ENCODE measurements around the gene ROBO1. TPM values are rescaled to one million over a fixed set of nuclear protein-coding genes. Genes with fewer than 3 reads are reported as not detected.
"Not testable (repeated sequence)": the region's sequence is repeated elsewhere in the genome, so short reads cannot be mapped to it uniquely, and the experiment has no call there.

Gene ROBO1
- total RNA-seq, 1 donor from 2014 or later, result 73.8 TPM

DNA sequence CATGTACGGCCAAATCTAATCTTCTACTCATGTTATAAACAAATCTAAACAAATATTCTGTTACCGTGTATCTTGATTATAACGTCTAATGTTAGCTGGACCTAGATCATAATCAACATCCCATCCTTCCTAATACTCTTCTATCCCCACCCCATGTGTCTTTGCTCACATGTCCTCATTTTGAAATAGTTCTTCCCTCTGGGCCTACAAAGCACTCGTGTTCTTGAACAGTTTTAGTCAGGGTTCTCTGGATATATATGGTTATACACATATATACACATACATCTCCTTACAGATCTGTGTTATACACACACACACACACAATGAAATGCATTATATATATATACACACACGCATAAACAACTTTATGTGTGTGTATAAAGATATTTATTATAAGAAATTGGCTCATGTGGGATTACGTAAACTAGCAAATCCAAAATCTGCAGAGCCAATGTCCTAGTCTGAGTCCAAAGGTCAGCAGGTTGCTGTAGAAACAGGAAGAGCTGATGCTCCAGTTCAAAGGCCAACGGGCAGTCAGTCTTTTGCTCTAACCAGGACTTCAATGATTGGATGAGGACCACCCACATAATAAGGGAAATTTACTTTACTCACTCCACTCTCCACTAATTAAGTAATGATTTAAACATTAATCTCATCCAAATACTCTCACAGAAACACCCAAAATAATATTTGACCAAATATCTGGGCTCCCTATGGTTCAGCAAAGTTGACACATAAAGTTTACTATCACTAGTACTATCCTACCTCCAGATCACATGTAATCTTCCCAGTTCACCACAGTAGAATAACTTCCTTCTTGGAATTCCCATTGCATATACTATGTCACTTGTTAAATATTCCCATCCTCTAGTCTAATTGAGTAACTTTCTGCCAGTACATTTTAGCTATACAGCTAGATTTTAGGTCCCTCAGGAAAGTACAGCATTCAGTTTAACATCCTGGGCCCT is 450.0 kb downstream of the ROBO1 start:
- Mint-ChIP-seq H3K4me1 (ENCODE audit: unreplicated experiment) (no peaks in the 10 kb centered on the region), H3K36me3 (ENCODE audit: unreplicated experiment) (no peaks in the 10 kb centered on the region), H3K4me3 (ENCODE audit: unreplicated experiment) (no peak overlapping the region), H3K9me3 (ENCODE audit: unreplicated experiment) (no peaks in the 10 kb centered on the region), H3K27me3 (ENCODE audit: unreplicated experiment) (no peaks in the 10 kb centered on the region), H3K27ac (ENCODE audit: unreplicated experiment) (no peak overlapping the region)
- no peak for DNase-seq (ENCODE audit: extremely low spot score, unreplicated experiment)
- TF ChIP-seq, protein P1, sequence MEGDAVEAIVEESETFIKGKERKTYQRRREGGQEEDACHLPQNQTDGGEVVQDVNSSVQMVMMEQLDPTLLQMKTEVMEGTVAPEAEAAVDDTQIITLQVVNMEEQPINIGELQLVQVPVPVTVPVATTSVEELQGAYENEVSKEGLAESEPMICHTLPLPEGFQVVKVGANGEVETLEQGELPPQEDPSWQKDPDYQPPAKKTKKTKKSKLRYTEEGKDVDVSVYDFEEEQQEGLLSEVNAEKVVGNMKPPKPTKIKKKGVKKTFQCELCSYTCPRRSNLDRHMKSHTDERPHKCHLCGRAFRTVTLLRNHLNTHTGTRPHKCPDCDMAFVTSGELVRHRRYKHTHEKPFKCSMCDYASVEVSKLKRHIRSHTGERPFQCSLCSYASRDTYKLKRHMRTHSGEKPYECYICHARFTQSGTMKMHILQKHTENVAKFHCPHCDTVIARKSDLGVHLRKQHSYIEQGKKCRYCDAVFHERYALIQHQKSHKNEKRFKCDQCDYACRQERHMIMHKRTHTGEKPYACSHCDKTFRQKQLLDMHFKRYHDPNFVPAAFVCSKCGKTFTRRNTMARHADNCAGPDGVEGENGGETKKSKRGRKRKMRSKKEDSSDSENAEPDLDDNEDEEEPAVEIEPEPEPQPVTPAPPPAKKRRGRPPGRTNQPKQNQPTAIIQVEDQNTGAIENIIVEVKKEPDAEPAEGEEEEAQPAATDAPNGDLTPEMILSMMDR (IDR thresholded peaks at IDR 0.05), result no peak

DNA sequence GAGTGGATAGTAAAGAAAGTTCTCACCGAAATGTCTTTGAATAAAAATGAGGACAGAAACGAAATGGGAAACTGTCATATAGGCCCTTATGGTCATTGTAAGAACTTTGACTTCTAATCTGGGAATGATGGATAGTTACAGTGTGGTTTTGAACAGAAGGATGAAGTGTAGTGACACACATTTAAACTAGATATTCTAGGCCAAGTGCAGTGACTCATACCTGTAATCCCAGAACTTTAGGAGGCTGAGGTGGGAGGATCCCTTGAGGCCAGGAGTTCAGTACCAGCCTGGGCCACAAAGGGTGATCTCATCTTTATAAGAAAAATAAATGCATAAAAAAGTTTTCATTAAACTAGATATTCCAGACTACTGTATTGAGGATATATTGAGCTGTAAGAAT is 452.8 kb downstream of the ROBO1 start:
- Mint-ChIP-seq H3K27me3 (ENCODE audit: unreplicated experiment) (no peaks in the 10 kb centered on the region), H3K4me3 (ENCODE audit: unreplicated experiment) (no peak overlapping the region), H3K36me3 (ENCODE audit: unreplicated experiment) (no peaks in the 10 kb centered on the region), H3K27ac (ENCODE audit: unreplicated experiment) (no peak overlapping the region), H3K9me3 (ENCODE audit: unreplicated experiment) (no peaks in the 10 kb centered on the region), H3K4me1 (ENCODE audit: unreplicated experiment) (no peaks in the 10 kb centered on the region)
- TF ChIP-seq, protein P1 (IDR thresholded peaks at IDR 0.05), result no peak
- no peak for DNase-seq (ENCODE audit: extremely low spot score, unreplicated experiment)

DNA sequence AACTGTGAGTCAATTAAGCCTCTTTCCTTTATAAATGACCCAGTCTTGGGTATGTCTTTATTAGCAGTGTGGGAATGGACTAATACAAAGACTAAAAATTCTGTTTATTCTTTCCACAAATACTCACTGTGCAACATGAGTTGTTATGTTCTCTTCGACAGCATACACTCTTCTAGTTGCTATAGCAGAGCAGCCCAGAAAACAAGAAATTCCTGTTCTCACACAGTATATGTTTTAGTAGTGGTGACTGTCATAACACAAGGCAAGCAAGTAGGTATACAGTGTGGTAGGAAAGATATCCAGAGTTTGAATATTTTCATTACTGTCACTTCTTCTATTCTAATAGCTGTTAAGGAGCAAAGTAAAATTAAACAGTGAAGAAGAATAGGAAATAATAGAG is 453.3 kb downstream of the ROBO1 start:
- no peak overlapping the region for H3K27ac Mint-ChIP-seq (ENCODE audit: unreplicated experiment)
- no peaks in the 10 kb centered on the region for H3K27me3 Mint-ChIP-seq (ENCODE audit: unreplicated experiment)
- DNase-seq (ENCODE audit: extremely low spot score, unreplicated experiment), result no peak
- TF ChIP-seq, protein P1 (IDR thresholded peaks at IDR 0.05), result no peak
- no peaks in the 10 kb centered on the region for H3K9me3 Mint-ChIP-seq (ENCODE audit: unreplicated experiment)
- no peaks in the 10 kb centered on the region for H3K4me1 Mint-ChIP-seq (ENCODE audit: unreplicated experiment)
- H3K36me3 Mint-ChIP-seq (ENCODE audit: unreplicated experiment), result no peaks in the 10 kb centered on the region
- no peak overlapping the region for H3K4me3 Mint-ChIP-seq (ENCODE audit: unreplicated experiment)

DNA sequence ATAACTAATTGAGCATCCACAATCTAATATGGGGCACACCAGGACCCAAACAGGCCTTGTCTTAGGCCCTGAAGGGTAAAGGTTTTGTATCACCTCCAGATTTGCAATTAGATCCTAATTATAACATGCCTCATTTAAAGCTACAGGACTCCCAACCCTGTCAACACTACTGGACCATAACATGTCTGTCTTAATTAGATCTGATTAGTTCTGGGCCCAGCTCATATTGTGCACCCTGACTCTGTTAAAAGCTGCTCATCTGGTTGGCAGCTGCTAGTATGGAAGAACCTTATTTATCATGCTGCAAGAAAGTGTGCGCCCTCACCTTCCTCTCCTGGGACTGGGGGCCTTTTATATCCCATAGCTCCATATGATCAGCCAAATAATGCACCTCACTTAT is 457.8 kb downstream of the ROBO1 start:
- no peaks in the 10 kb centered on the region for H3K27me3 Mint-ChIP-seq (ENCODE audit: unreplicated experiment)
- no peaks in the 10 kb centered on the region for H3K36me3 Mint-ChIP-seq (ENCODE audit: unreplicated experiment)
- TF ChIP-seq, protein P1 (IDR thresholded peaks at IDR 0.05), result no peak
- peaks cover 16% of the 10 kb centered on the region for H3K4me1 Mint-ChIP-seq (ENCODE audit: unreplicated experiment)
- no peaks in the 10 kb centered on the region for H3K9me3 Mint-ChIP-seq (ENCODE audit: unreplicated experiment)
- DNase-seq (ENCODE audit: extremely low spot score, unreplicated experiment), result no peak
- H3K4me3 Mint-ChIP-seq (ENCODE audit: unreplicated experiment), result no peak overlapping the region
- H3K27ac Mint-ChIP-seq (ENCODE audit: unreplicated experiment), result no peak overlapping the region

DNA sequence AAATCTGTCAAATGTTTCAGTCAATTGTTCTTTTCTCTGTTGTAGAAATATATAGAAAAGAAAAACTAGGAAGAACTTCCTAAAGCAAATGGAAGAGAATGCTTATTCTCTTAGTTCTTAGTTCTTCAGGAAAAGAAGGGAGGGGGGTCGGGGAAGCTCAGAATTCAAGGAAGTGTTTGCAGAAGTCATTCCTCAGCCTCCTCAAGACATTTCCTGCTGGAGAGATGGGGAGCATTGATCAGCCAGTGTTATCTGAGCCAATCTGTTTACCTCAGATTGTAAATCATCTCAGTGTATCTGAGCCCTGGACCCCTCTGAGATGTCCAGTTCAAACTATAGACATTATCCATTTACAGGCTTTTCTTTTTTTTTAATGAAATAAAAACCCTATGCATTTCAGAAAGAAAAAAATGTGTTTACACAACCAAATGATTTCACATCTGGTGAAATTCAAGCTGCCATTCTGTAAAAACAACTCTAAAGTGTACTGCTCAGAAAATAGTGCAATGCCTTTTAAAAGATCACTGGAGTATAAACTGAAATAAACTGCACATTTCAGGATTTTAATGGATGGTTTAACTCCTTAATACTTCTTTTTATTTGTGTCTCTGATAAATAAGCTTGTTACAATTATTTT is 460.7 kb downstream of the ROBO1 start:
- no peaks in the 10 kb centered on the region for H3K27me3 Mint-ChIP-seq (ENCODE audit: unreplicated experiment)
- H3K4me3 Mint-ChIP-seq (ENCODE audit: unreplicated experiment), result no peak overlapping the region
- no peak overlapping the region for H3K27ac Mint-ChIP-seq (ENCODE audit: unreplicated experiment)
- H3K9me3 Mint-ChIP-seq (ENCODE audit: unreplicated experiment), result no peaks in the 10 kb centered on the region
- no peak for DNase-seq (ENCODE audit: extremely low spot score, unreplicated experiment)
- TF ChIP-seq, protein P1 (IDR thresholded peaks at IDR 0.05), result no peak
- no peaks in the 10 kb centered on the region for H3K36me3 Mint-ChIP-seq (ENCODE audit: unreplicated experiment)
- H3K4me1 Mint-ChIP-seq (ENCODE audit: unreplicated experiment), result peaks cover 16% of the 10 kb centered on the region

DNA sequence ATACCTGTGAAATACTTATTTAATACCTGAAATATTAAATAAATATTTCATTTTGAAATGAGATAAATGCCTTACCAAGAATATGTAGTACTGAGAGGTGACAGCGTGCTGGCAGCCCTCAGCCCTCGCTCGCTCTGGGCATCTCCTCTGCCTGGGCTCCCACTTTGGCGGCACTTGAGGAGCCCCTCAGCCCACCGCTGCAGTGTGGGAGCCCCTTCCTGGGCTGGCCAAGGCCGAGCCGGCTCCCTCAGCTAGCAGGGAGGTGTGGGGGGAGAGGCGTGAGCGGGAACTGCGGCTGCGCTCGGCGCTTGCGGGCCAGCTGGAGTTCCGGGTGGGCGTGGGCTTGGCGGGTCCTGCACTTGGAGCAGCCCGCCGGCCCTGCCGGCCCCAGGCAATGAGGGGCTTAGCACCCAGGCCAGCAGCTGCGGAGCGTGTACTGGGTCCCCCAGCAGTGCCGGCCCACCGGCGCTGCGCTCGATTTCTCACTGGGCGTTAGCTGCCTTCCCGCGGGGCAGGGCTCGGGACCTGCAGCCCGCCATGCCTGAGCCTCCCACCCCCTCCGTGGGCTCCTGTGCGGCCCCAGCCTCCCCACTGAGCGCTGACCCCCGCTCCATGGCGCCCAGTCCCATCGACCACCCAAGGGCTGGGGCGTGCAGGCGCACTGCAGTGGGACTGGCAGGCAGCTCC is 467.7 kb downstream of the ROBO1 start:
- H3K36me3 Mint-ChIP-seq (ENCODE audit: unreplicated experiment); H3K27ac Mint-ChIP-seq (ENCODE audit: unreplicated experiment); H3K4me3 Mint-ChIP-seq (ENCODE audit: unreplicated experiment); DNase-seq (ENCODE audit: extremely low spot score, unreplicated experiment); H3K9me3 Mint-ChIP-seq (ENCODE audit: unreplicated experiment); H3K27me3 Mint-ChIP-seq (ENCODE audit: unreplicated experiment): not testable (repeated sequence)
- H3K4me1 Mint-ChIP-seq (ENCODE audit: unreplicated experiment), result peaks cover 21% of the 10 kb centered on the region

All from osteocyte (in vitro differentiated cells).